GM12878 (cell line): ENCODE results near the gene IFRD1. TPM values are rescaled to one million over a fixed set of nuclear protein-coding genes. Genes with fewer than 3 reads are reported as not detected.

Experiments used
- ATAC-seq: fragments of 200-7000 bp; cut with Tn5 transposase; 3 replicates; pipeline ENCODE4 v1.9.1; 2020; ENCODE audit warnings: mild to moderate bottlenecking, moderate library complexity
- BruUV-seq: library from RNA; stranded (reverse); fragments of 400-500 nt; replicated peaks from 2 replicates; lab custom pipeline; 2021; lab: Mats Ljungman, UMichigan
- CTCF ChIA-PET: fragments of 300-600 bp; sonication (Branson Sonifier 250); formaldehyde crosslinking; extraction: SDS; loops from one replicate; lab custom pipeline; 2021; ENCODE audit warnings: inconsistent platforms; lab: Yijun Ruan, JAX
- POLR2A ChIA-PET: fragments of 350-600 bp; formaldehyde crosslinking; extraction: SDS; loops from one replicate; lab custom pipeline; 2021; ENCODE audit warnings: inconsistent platforms; lab: Charles Lee
- RAD21 ChIA-PET: fragments of 300-600 bp; sonication (Branson Sonifier 250); formaldehyde crosslinking; loops from one replicate; lab custom pipeline; 2023; ENCODE audit warnings: antibody characterized with exemption; ENCODE audit not compliant: unreplicated experiment; lab: Charles Lee
- SMC1A ChIA-PET: fragments of 300-600 bp; sonication (Branson Sonifier 250); formaldehyde crosslinking; loops from one replicate; lab custom pipeline; 2023; ENCODE audit not compliant: unreplicated experiment, uncharacterized antibody; lab: Charles Lee
- DNase-seq: peaks from one replicate; pipeline ENCODE4 v3.0.0-alpha.2; 2011; ENCODE audit warnings: low read depth, low spot score
- FAIRE-seq: peaks from 3 replicates; lab custom pipeline; 2011; peaks lifted over from hg19 to GRCh38; lab: Jason Lieb, UNC
- H2AFZ ChIP-seq: 2 replicates; pipeline ENCODE4 v1.6.0; 2011; ENCODE audit warnings: low read depth, low read length, control low read depth; ENCODE audit not compliant: control insufficient read depth
- H3K27ac ChIP-seq: 2 replicates; pipeline ENCODE4 v1.5.1; 2011; ENCODE audit warnings: control low read depth; ENCODE audit not compliant: control insufficient read depth, insufficient read depth
- H3K27me3 ChIP-seq, 2 experiments: replicated peaks in 1 of 2; 2 replicates each; pipeline versions ENCODE4 v1.6.0 to v1.6.1; 2011; ENCODE audit warnings: low read length in 1 of 2; ENCODE audit not compliant: control insufficient read depth in 2 of 2, insufficient read depth in 2 of 2
- H3K36me3 ChIP-seq, 2 experiments: 2 replicates each; pipeline ENCODE4 v1.5.1; 2011; ENCODE audit warnings: low read length in 1 of 2; ENCODE audit not compliant: control insufficient read depth in 2 of 2, insufficient read depth in 2 of 2
- H3K4me1 ChIP-seq: 2 replicates; pipeline ENCODE4 v1.6.1; 2011; ENCODE audit warnings: mild to moderate bottlenecking, low read length, moderate library complexity, mixed read lengths; ENCODE audit not compliant: control insufficient read depth, insufficient read depth
- H3K4me2 ChIP-seq: 2 replicates; pipeline ENCODE4 v1.6.0; 2011; ENCODE audit warnings: control low read depth; ENCODE audit not compliant: control insufficient read depth, insufficient read depth
- H3K4me3 ChIP-seq: fragments of 200-600 bp; sonication (generic); 2 replicates; pipeline ENCODE4 v1.5.1; 2016
- H3K79me2 ChIP-seq: 2 replicates; pipeline ENCODE4 v1.6.0; 2011; ENCODE audit warnings: low read length; ENCODE audit not compliant: control insufficient read depth, insufficient read depth
- H3K9ac ChIP-seq: 2 replicates; pipeline ENCODE4 v1.8.0; 2011; ENCODE audit warnings: low read length, control low read depth, mixed read lengths; ENCODE audit not compliant: control insufficient read depth, insufficient read depth
- H3K9me3 ChIP-seq: replicated peaks from 3 replicates; pipeline ENCODE4 v1.5.1; 2011; ENCODE audit warnings: mild to moderate bottlenecking, low read length; ENCODE audit not compliant: control insufficient read depth, insufficient read depth
- H4K20me1 ChIP-seq: 2 replicates; pipeline ENCODE4 v1.6.0; 2011; ENCODE audit not compliant: control insufficient read depth, insufficient read depth
- CBFB ChIP-seq: IDR thresholded peaks from 2 replicates; pipeline ENCODE4 v1.6.1; 2016; ENCODE audit warnings: antibody characterized with exemption, low read depth
- CBX5 ChIP-seq: sonication (generic); IDR thresholded peaks from 2 replicates; pipeline ENCODE4 v1.6.1; 2016; ENCODE audit warnings: low read depth, moderate library complexity, mild to moderate bottlenecking, inconsistent platforms
- CEBPZ ChIP-seq: fragments of 150-350 bp; IDR thresholded peaks from 2 replicates; pipeline ENCODE4 v1.6.1; 2016; ENCODE audit warnings: low read depth, low read length
- FOS ChIP-seq: IDR thresholded peaks from 3 replicates; pipeline ENCODE4 v1.6.1; 2011; ENCODE audit warnings: borderline replicate concordance; ENCODE audit not compliant: insufficient read length; ENCODE audit errors: extremely low read depth
- HDGF ChIP-seq: fragments of 450-650 bp; IDR thresholded peaks from 2 replicates; pipeline ENCODE4 v1.6.1; 2016; ENCODE audit warnings: antibody characterized with exemption
- MYB ChIP-seq: fragments of 150-350 bp; IDR thresholded peaks from 2 replicates; pipeline ENCODE4 v1.6.1; 2014; ENCODE audit warnings: mild to moderate bottlenecking, low read depth, low read length, borderline replicate concordance
- MYC ChIP-seq: IDR thresholded peaks from 2 replicates; pipeline ENCODE4 v1.6.1; 2011; ENCODE audit warnings: mild to moderate bottlenecking, low read length, moderate library complexity, inconsistent platforms; ENCODE audit not compliant: insufficient read depth, insufficient replicate concordance, insufficient read length, severe bottlenecking
- NBN ChIP-seq: fragments of 450-650 bp; IDR thresholded peaks from 2 replicates; pipeline ENCODE4 v1.6.1; 2016
- PAX5 ChIP-seq: IDR thresholded peaks from 2 replicates; pipeline ENCODE4 v1.6.1; 2011; ENCODE audit warnings: low read depth, low read length, borderline replicate concordance
- RAD51 ChIP-seq: fragments of 450-650 bp; IDR thresholded peaks from 2 replicates; pipeline ENCODE4 v1.6.1; 2016; ENCODE audit warnings: moderate library complexity, mild to moderate bottlenecking, inconsistent platforms
- RELB ChIP-seq: fragments of 450-650 bp; IDR thresholded peaks from 2 replicates; pipeline ENCODE4 v1.6.1; 2017; ENCODE audit warnings: low read depth, mild to moderate bottlenecking, moderate library complexity
- SIN3A ChIP-seq: IDR thresholded peaks from 2 replicates; pipeline ENCODE4 v1.6.1; 2012; ENCODE audit warnings: low read depth, low read length, improper control_type of control experiment
- TBL1XR1 ChIP-seq: IDR thresholded peaks from 2 replicates; pipeline ENCODE4 v1.6.1; 2012; ENCODE audit warnings: low read depth, low read length, improper control_type of control experiment
- ZNF217 ChIP-seq: fragments of 450-650 bp; IDR thresholded peaks from 2 replicates; pipeline ENCODE4 v1.6.1; 2017; ENCODE audit warnings: antibody characterized with exemption, mild to moderate bottlenecking
- WGBS: methylation state at CpG from one replicate; pipeline ENCODE4 v1.1.6; 2016; ENCODE audit warnings: low lambda C conversion rate; ENCODE audit not compliant: insufficient replicate concordance, insufficient coverage; ENCODE audit errors: missing lambda C conversion rate; 5-methylcytosine and 5-hydroxymethylcytosine counted together
- in situ Hi-C: fragments of 300-500 bp; cut with MboI; formaldehyde crosslinking; loops from 9 replicates; pipeline ENCODE4 v1.14.3; 2018; ENCODE audit warnings: mixed read lengths
- intact Hi-C: fragments of 100-400 bp; cut with micrococcal nuclease; formaldehyde crosslinking; loops from one replicate; pipeline ENCODE4 v1.14.2; 2022; ENCODE audit not compliant: unreplicated experiment
- polyA plus RNA-seq, 11 experiments: library from polyadenylated mRNA; depleted of rRNA in 4 of 11; unstranded in 6 of 11; stranded (reverse) in 5 of 11; fragments of >200 nt; fragmentation: Nextera tagmentation in 4 of 11; fragmentation: Illumina TruSeq in 1 of 11; extraction: Ambion mirVana in 4 of 11; extraction: Trizol in 1 of 11; gene quantifications; 1 replicate in 1 of 11; 2 replicates in 10 of 11; pipeline versions ENCODE4 v1.2.1 to v1.2.3, GENCODE V29; 2011 to 2016; ENCODE audit warnings: inconsistent platforms in 2 of 11, missing spikeins in 2 of 11, low read depth in 1 of 11
- total RNA-seq, 4 experiments: library from RNA; depleted of rRNA in 3 of 4; stranded (reverse); fragments of >200 nt in 3 of 4; fragmentation: Illumina TruSeq in 1 of 4; extraction: Trizol in 1 of 4; gene quantifications; 2 replicates each; pipeline versions ENCODE4 v1.2.1 to v1.2.3, GENCODE V29; 2013 to 2021
- TF ChIP-seq, protein P1 (sequence below): fragments of 450-650 bp; IDR thresholded peaks from 2 replicates; pipeline ENCODE4 v1.6.1; 2017; ENCODE audit warnings: mild to moderate bottlenecking, moderate library complexity

IFRD1 gene
- total and polyA plus RNA-seq, 10 of the 15 experiments (the other 5 are each of a cell fraction or from before 2014, with no cell fraction given), result 9.6 to 31.1 (median 19.9) TPM

GRCh38 chr7:112448381-112448780 is 1.9 kb upstream of the IFRD1 start (continued):
- TF ChIP-seq CEBPZ (no peak), FOS (no peak)

DNA sequence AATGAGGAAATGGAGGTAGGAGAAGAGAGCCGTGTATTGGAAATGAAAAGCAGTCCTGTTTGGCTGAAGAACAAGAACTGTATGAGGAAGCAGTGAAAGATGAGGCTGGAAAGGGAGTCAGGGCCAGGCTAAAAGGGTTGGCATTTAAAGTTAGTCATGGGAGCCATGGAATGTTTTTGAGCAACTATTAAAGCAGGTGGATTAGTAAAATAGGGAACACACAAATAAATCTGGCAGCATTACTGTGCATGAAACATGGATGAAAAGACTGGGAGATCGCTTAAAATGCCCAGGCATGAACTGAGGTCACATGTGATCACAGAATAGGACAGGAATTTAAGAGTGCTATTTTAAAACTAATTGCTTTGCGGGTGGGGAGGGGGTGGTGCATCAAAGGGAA is 1.4 kb upstream of the IFRD1 start:
- POLR2A ChIA-PET, result interaction anchor here (1.0 kb wide), 1 partner anchor 48 kb away, joined by 4 read pairs; no protein-coding TSS in a partner anchor
- no peak for ATAC-seq
- BruUV-seq, result no TSS peak
- Histone ChIP-seq H3K4me3 (no peak overlapping the region), H3K4me1 (peaks cover 8% of the 10 kb centered on the region), H3K79me2 (peaks cover 36% of the 10 kb centered on the region), H3K36me3 (no peaks in the 10 kb centered on the region), H2AFZ (no peak overlapping the region), H3K9ac (no peak overlapping the region), H3K27me3 (no peaks in the 10 kb centered on the region), H3K4me2 (no peak overlapping the region), H3K27ac (no peak overlapping the region), H3K9me3 (no peaks in the 10 kb centered on the region), H4K20me1 (no peaks in the 10 kb centered on the region)
- WGBS, result 93% methylated on average over 3 of the region's 3 CpGs
- SMC1A ChIA-PET, result interaction anchor here (0.5 to 2.0 kb wide), 2 partner anchors 10 to 458 kb away, joined by 3 to 13 read pairs; no protein-coding TSS in a partner anchor
- RAD21 ChIA-PET, result no interaction called here
- FAIRE-seq, result no peak
- no peak for DNase-seq
- intact Hi-C loops, result no loop called here
- in situ Hi-C loops, result no loop called here
- CTCF ChIA-PET, result interaction anchor here (1.0 kb wide), 1 partner anchor 696 kb away, joined by 3 read pairs; no protein-coding TSS in a partner anchor
- TF ChIP-seq MYC (no peak), NBN (no peak), MYB (no peak), ZNF217 (no peak), PAX5 (no peak), FOS (no peak), SIN3A (no peak), HDGF (no peak), RAD51 (no peak), TBL1XR1 (no peak), CBFB (no peak), CBX5 (no peak), RELB (no peak)
- TF ChIP-seq, protein P1, sequence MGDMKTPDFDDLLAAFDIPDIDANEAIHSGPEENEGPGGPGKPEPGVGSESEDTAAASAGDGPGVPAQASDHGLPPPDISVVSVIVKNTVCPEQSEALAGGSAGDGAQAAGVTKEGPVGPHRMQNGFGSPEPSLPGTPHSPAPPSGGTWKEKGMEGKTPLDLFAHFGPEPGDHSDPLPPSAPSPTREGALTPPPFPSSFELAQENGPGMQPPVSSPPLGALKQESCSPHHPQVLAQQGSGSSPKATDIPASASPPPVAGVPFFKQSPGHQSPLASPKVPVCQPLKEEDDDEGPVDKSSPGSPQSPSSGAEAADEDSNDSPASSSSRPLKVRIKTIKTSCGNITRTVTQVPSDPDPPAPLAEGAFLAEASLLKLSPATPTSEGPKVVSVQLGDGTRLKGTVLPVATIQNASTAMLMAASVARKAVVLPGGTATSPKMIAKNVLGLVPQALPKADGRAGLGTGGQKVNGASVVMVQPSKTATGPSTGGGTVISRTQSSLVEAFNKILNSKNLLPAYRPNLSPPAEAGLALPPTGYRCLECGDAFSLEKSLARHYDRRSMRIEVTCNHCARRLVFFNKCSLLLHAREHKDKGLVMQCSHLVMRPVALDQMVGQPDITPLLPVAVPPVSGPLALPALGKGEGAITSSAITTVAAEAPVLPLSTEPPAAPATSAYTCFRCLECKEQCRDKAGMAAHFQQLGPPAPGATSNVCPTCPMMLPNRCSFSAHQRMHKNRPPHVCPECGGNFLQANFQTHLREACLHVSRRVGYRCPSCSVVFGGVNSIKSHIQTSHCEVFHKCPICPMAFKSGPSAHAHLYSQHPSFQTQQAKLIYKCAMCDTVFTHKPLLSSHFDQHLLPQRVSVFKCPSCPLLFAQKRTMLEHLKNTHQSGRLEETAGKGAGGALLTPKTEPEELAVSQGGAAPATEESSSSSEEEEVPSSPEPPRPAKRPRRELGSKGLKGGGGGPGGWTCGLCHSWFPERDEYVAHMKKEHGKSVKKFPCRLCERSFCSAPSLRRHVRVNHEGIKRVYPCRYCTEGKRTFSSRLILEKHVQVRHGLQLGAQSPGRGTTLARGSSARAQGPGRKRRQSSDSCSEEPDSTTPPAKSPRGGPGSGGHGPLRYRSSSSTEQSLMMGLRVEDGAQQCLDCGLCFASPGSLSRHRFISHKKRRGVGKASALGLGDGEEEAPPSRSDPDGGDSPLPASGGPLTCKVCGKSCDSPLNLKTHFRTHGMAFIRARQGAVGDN, result no peak
